ENCODE results near the gene FAM171A1.

- no peak for TF ChIP-seq ARID2 (CRISPR knock-in tag; IDR thresholded peaks at IDR 0.05; ENCODE audit: borderline replicate concordance)
- no peak for TF ChIP-seq SATB2 (CRISPR knock-in tag; IDR thresholded peaks at IDR 0.05)
- no peak for TF ChIP-seq HDAC2 (CRISPR knock-in tag; IDR thresholded peaks at IDR 0.05)
- TF ChIP-seq, protein P1, sequence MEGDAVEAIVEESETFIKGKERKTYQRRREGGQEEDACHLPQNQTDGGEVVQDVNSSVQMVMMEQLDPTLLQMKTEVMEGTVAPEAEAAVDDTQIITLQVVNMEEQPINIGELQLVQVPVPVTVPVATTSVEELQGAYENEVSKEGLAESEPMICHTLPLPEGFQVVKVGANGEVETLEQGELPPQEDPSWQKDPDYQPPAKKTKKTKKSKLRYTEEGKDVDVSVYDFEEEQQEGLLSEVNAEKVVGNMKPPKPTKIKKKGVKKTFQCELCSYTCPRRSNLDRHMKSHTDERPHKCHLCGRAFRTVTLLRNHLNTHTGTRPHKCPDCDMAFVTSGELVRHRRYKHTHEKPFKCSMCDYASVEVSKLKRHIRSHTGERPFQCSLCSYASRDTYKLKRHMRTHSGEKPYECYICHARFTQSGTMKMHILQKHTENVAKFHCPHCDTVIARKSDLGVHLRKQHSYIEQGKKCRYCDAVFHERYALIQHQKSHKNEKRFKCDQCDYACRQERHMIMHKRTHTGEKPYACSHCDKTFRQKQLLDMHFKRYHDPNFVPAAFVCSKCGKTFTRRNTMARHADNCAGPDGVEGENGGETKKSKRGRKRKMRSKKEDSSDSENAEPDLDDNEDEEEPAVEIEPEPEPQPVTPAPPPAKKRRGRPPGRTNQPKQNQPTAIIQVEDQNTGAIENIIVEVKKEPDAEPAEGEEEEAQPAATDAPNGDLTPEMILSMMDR (CRISPR knock-in tag; IDR thresholded peaks at IDR 0.05): no peak
- TF ChIP-seq FOXM1 (CRISPR knock-in tag; IDR thresholded peaks at IDR 0.05): no peak
- no peak for TF ChIP-seq SMAD1 (CRISPR knock-in tag; IDR thresholded peaks at IDR 0.05; ENCODE audit: borderline replicate concordance, low read depth)
- TF ChIP-seq POLR2A (IDR thresholded peaks at IDR 0.05; ENCODE audit: insufficient read depth in 1 of 2, low read depth in 2 of 2, low read length in 2 of 2): no peak
- TF ChIP-seq CC2D1A (CRISPR knock-in tag; IDR thresholded peaks at IDR 0.05): no peak
- TF ChIP-seq MAZ (IDR thresholded peaks at IDR 0.05; ENCODE audit: borderline replicate concordance, low read depth, low read length): no peak
- TF ChIP-seq MAZ (CRISPR knock-in tag; IDR thresholded peaks at IDR 0.05; ENCODE audit: low read depth): no peak
- no peak for TF ChIP-seq KMT2A (CRISPR knock-in tag; IDR thresholded peaks at IDR 0.05)
- no peak for TF ChIP-seq PHF8 (CRISPR knock-in tag; IDR thresholded peaks at IDR 0.05)
Measured at GRCh38 chr10:15336211-15336610, 34.9 kb downstream of the FAM171A1 start.
